Measurements from ENCODE around the gene PRIMA1. TPM values are rescaled to one million over a fixed set of nuclear protein-coding genes. Genes with fewer than 3 reads are reported as not detected.

Gene PRIMA1
- total RNA-seq, 4 donors from 2014 or later: 1.0 to 5.0 (median 1.3) TPM

GRCh38 chr14:93729993-93730392 lies 58.3 kb downstream of the PRIMA1 start:
- 69 to 75% methylated on average over 10 of the region's 10 CpGs for WGBS, 2 donors
- intact Hi-C loops (cut with DNase I): no loop called here
- Histone ChIP-seq H3K36me3 (no peaks in the 10 kb centered on the region), H3K4me1 (no peaks in the 10 kb centered on the region), H3K27me3 (no peaks in the 10 kb centered on the region), H3K27ac (no peak overlapping the region), H3K9me3 (no peaks in the 10 kb centered on the region), H3K4me3 (no peak overlapping the region)
- no peak for TF ChIP-seq POLR2A (IDR thresholded peaks at IDR 0.05)
- TF ChIP-seq CTCF (IDR thresholded peaks at IDR 0.05): no peak
- no peak for DNase-seq

DNA sequence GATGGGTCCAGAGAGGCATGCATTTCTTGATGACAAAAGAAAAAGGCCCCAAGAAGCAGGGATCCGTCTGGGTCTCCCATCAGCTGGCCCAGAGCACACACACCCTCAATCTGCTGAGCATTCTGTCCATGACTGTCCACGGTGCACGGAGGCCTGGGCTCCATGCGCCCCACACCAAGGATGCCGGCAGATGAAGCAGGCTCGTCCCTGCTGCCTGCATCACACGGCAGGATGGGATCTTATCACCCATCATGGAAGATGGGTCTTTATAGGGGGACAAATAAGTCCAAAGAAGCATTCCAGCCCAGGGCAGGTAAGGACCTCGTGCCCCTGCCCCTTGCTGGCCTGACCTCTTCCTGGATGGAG lies 59.7 kb downstream of the PRIMA1 start:
- Histone ChIP-seq H3K9me3 (no peaks in the 10 kb centered on the region), H3K4me1 (no peaks in the 10 kb centered on the region), H3K4me3 (no peak overlapping the region), H3K27ac (no peak overlapping the region), H3K36me3 (no peaks in the 10 kb centered on the region), H3K27me3 (no peaks in the 10 kb centered on the region)
- WGBS, 2 donors: 92% methylated on average over 6 of the region's 8 CpGs; no CpG with 5 or more reads in 1 of the 2 donors
- no peak for DNase-seq
- intact Hi-C loops (cut with DNase I): no loop called here
- TF ChIP-seq CTCF (IDR thresholded peaks at IDR 0.05): no peak
- TF ChIP-seq POLR2A (IDR thresholded peaks at IDR 0.05): no peak

GRCh38 chr14:93727917-93728650 lies 60.2 kb downstream of the PRIMA1 start:
- no peaks in the 10 kb centered on the region for H3K4me1 ChIP-seq
- TF ChIP-seq CTCF (IDR thresholded peaks at IDR 0.05) (no peak), POLR2A (IDR thresholded peaks at IDR 0.05) (no peak)
- no peak for DNase-seq
- no peaks in the 10 kb centered on the region for H3K27me3 ChIP-seq
- H3K27ac ChIP-seq: no peak overlapping the region
- no peaks in the 10 kb centered on the region for H3K36me3 ChIP-seq
- H3K4me3 ChIP-seq: no peak overlapping the region
- H3K9me3 ChIP-seq: no peaks in the 10 kb centered on the region
- intact Hi-C loops (cut with DNase I): no loop called here
- WGBS, 2 donors: 93 to 95% methylated on average over 9 to 12 of the region's 19 CpGs

- WGBS, 2 donors: 98% methylated on average over 8 of the region's 23 CpGs; no CpG with 5 or more reads in 1 of the 2 donors
- H3K4me1 ChIP-seq: no peaks in the 10 kb centered on the region
- TF ChIP-seq CTCF (IDR thresholded peaks at IDR 0.05) (no peak), POLR2A (IDR thresholded peaks at IDR 0.05) (no peak)
- H3K27me3 ChIP-seq: no peaks in the 10 kb centered on the region
- no peaks in the 10 kb centered on the region for H3K36me3 ChIP-seq
- H3K4me3 ChIP-seq: no peak overlapping the region
- H3K9me3 ChIP-seq: no peaks in the 10 kb centered on the region
- DNase-seq: no peak
- no peak overlapping the region for H3K27ac ChIP-seq
- intact Hi-C loops (cut with DNase I): no loop called here
Measured at GRCh38 chr14:93727039-93727740, 61.1 kb downstream of the PRIMA1 start.

DNA sequence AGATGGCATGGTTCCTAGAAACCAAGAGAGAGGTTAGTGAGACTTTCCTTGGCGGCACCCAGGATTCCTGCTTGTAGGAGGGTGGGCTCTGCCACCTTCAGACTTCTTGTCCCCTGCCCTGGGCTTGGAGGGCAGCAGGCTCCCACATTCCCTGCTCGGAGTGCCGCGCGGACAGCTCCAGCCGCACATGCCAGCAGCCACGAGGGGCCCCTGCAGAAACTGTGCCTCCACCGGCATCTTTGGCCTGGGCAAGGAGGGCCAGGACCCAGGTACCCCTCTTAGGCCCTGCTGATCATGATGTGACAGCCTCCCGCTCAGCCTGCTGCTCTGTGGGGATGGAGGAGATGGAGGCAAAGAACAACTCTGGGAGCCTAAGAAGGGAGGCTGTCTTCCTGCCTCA lies 62.3 kb downstream of the PRIMA1 start:
- no peak for TF ChIP-seq CTCF (IDR thresholded peaks at IDR 0.05)
- TF ChIP-seq POLR2A (IDR thresholded peaks at IDR 0.05): no peak
- Histone ChIP-seq H3K9me3 (no peaks in the 10 kb centered on the region), H3K4me1 (no peaks in the 10 kb centered on the region), H3K36me3 (no peaks in the 10 kb centered on the region), H3K27ac (no peak overlapping the region), H3K4me3 (no peak overlapping the region), H3K27me3 (no peaks in the 10 kb centered on the region)
- WGBS, 2 donors: 80% methylated on average over 1 of the region's 9 CpGs; no CpG with 5 or more reads in 1 of the 2 donors
- no peak for DNase-seq
- intact Hi-C loops (cut with DNase I): no loop called here

Data from esophagus squamous epithelium (tissue), 5 donors.